IMR-90 (cell line): ENCODE data around the gene KRT79. TPM values are rescaled to one million over a fixed set of nuclear protein-coding genes. Genes with fewer than 3 reads are reported as not detected.

ENCODE experiments used
- ATAC-seq: fragments of 200-7000 bp; cut with Tn5 transposase; 2 replicates; pipeline ENCODE4 v1.9.1; 2020; ENCODE audit warnings: low read depth, mild to moderate bottlenecking, moderate library complexity
- BruUV-seq: library from RNA; stranded (reverse); fragments of 400-500 nt; replicated peaks from 2 replicates; lab custom pipeline; 2021; lab: Mats Ljungman, UMichigan
- CTCF ChIA-PET: fragments of 300-600 bp; formaldehyde crosslinking; extraction: SDS; loops from one replicate; lab custom pipeline; 2021; ENCODE audit warnings: antibody characterized with exemption; lab: Yijun Ruan, JAX
- POLR2A ChIA-PET: fragments of 300-600 bp; sonication (Branson Sonifier 250); formaldehyde crosslinking; loops from one replicate; lab custom pipeline; 2022; ENCODE audit warnings: antibody characterized with exemption; ENCODE audit not compliant: unreplicated experiment; lab: Charles Lee
- DNase-seq: peaks from one replicate; pipeline ENCODE4 v3.0.0; 2013
- H2AFZ ChIP-seq: replicated peaks from 2 replicates; pipeline ENCODE3; 2013; ENCODE audit warnings: low read length, mild to moderate bottlenecking; ENCODE audit not compliant: poor library complexity
- H2AK5ac ChIP-seq: 2 replicates; pipeline ENCODE4 v1.6.1; 2013; ENCODE audit warnings: low read depth, low read length, inconsistent platforms
- H2AK9ac ChIP-seq: replicated peaks from 2 replicates; pipeline ENCODE3; 2013; ENCODE audit warnings: mild to moderate bottlenecking, low read depth, low read length, moderate library complexity; ENCODE audit not compliant: poor library complexity
- H2BK120ac ChIP-seq: 2 replicates; pipeline ENCODE4 v1.6.1; 2013; ENCODE audit warnings: low read depth, low read length, inconsistent platforms
- H2BK15ac ChIP-seq: 3 replicates; pipeline ENCODE4 v1.6.1; 2013; ENCODE audit warnings: low read depth, low read length, inconsistent platforms
- H2BK20ac ChIP-seq: 2 replicates; pipeline ENCODE4 v1.6.1; 2013; ENCODE audit warnings: low read depth, mild to moderate bottlenecking, inconsistent platforms, low read length, moderate library complexity
- H2BK5ac ChIP-seq: 2 replicates; pipeline ENCODE4 v1.6.1; 2013; ENCODE audit warnings: mild to moderate bottlenecking, low read depth, low read length, inconsistent platforms; ENCODE audit not compliant: poor library complexity, severe bottlenecking
- H3K14ac ChIP-seq: replicated peaks from 2 replicates; pipeline ENCODE4 v1.6.1; 2013; ENCODE audit warnings: low read depth, low read length, inconsistent platforms
- H3K18ac ChIP-seq: 2 replicates; pipeline ENCODE4 v1.6.1; 2013; ENCODE audit warnings: low read depth, low read length, control low read depth
- H3K23ac ChIP-seq: 2 replicates; pipeline ENCODE4 v1.6.1; 2013; ENCODE audit warnings: low read depth, low read length, inconsistent platforms
- H3K27ac ChIP-seq: 2 replicates; pipeline ENCODE4 v1.5.1; 2013; ENCODE audit warnings: mild to moderate bottlenecking, control low read depth, low read length; ENCODE audit not compliant: insufficient read depth
- H3K27me3 ChIP-seq: 2 replicates; pipeline ENCODE4 v1.6.1; 2013; ENCODE audit warnings: low read length; ENCODE audit not compliant: control insufficient read depth, insufficient read depth
- H3K36me3 ChIP-seq: 2 replicates; pipeline ENCODE4 v1.6.1; 2013; ENCODE audit warnings: low read length, mixed read lengths; ENCODE audit not compliant: control insufficient read depth, insufficient read depth
- H3K4ac ChIP-seq: 2 replicates; pipeline ENCODE4 v1.6.1; 2013; ENCODE audit warnings: low read depth, low read length, inconsistent platforms
- H3K4me1 ChIP-seq: 2 replicates; pipeline ENCODE4 v1.6.1; 2013; ENCODE audit warnings: low read length, mixed read lengths; ENCODE audit not compliant: control insufficient read depth, insufficient read depth
- H3K4me2 ChIP-seq: 2 replicates; pipeline ENCODE4 v1.6.1; 2013; ENCODE audit warnings: low read depth, mild to moderate bottlenecking, control low read depth, low read length, moderate library complexity
- H3K4me3 ChIP-seq: 2 replicates; pipeline ENCODE4 v1.5.1; 2013; ENCODE audit warnings: low read depth, mild to moderate bottlenecking, control low read depth, low read length, moderate library complexity; ENCODE audit not compliant: insufficient read depth
- H3K56ac ChIP-seq: 2 replicates; pipeline ENCODE4 v1.6.1; 2013; ENCODE audit warnings: low read length, inconsistent platforms; ENCODE audit not compliant: insufficient read depth; ENCODE audit errors: extremely low read depth
- H3K79me1 ChIP-seq, 2 experiments: 2 replicates each; pipeline ENCODE4 v1.6.1; 2013; ENCODE audit warnings: low read length in 2 of 2, inconsistent platforms in 1 of 2, low read depth in 1 of 2
- H3K9ac ChIP-seq: 2 replicates; pipeline ENCODE4 v1.6.1; 2013; ENCODE audit warnings: low read depth, low read length, control low read depth
- H3K9me1 ChIP-seq: 2 replicates; pipeline ENCODE4 v1.6.1; 2013; ENCODE audit warnings: low read length, inconsistent platforms; ENCODE audit not compliant: insufficient read depth
- H3K9me3 ChIP-seq: 2 replicates; pipeline ENCODE4 v1.6.1; 2013; ENCODE audit warnings: low read length; ENCODE audit not compliant: control insufficient read depth, insufficient read depth
- H4K20me1 ChIP-seq: 2 replicates; pipeline ENCODE4 v1.6.1; 2013; ENCODE audit warnings: low read length, inconsistent platforms; ENCODE audit not compliant: insufficient read depth
- H4K5ac ChIP-seq: 2 replicates; pipeline ENCODE4 v1.6.1; 2013; ENCODE audit warnings: mild to moderate bottlenecking, low read depth, low read length, control low read depth
- H4K8ac ChIP-seq, 2 experiments: 2 replicates each; pipeline ENCODE4 v1.6.1; 2013; ENCODE audit warnings: low read depth in 2 of 2, low read length in 2 of 2, control low read depth in 1 of 2, inconsistent platforms in 1 of 2
- H4K91ac ChIP-seq: 2 replicates; pipeline ENCODE4 v1.6.1; 2013; ENCODE audit warnings: low read depth, low read length, inconsistent platforms; ENCODE audit not compliant: insufficient read depth
- BHLHE40 ChIP-seq: fragments of 150-350 bp; IDR thresholded peaks from 2 replicates; pipeline ENCODE4 v1.6.1; 2016; ENCODE audit warnings: mild to moderate bottlenecking, low read depth, low read length
- CEBPB ChIP-seq: IDR thresholded peaks from 2 replicates; pipeline ENCODE4 v1.6.1; 2012; ENCODE audit warnings: low read depth, low read length, improper control_type of control experiment
- CHD1 ChIP-seq: IDR thresholded peaks from 2 replicates; pipeline ENCODE4 v1.6.1; 2012; ENCODE audit warnings: low read depth, low read length, improper control_type of control experiment
- CTCF ChIP-seq: conservative IDR thresholded peaks from 2 replicates; pipeline ENCODE4 v1.5.1; 2012; ENCODE audit warnings: mild to moderate bottlenecking, low read depth, low read length, improper control_type of control experiment
- ELK1 ChIP-seq: fragments of 150-350 bp; IDR thresholded peaks from 2 replicates; pipeline ENCODE4 v1.6.1; 2016; ENCODE audit warnings: low read depth, mild to moderate bottlenecking, low read length, moderate library complexity, borderline replicate concordance
- FOS ChIP-seq: fragments of 150-350 bp; IDR thresholded peaks from 2 replicates; pipeline ENCODE4 v1.6.1; 2016; ENCODE audit warnings: low read depth, low read length
- MAFK ChIP-seq: IDR thresholded peaks from 2 replicates; pipeline ENCODE4 v1.6.1; 2012; ENCODE audit warnings: low read depth, low read length, improper control_type of control experiment
- MAZ ChIP-seq: IDR thresholded peaks from 2 replicates; pipeline ENCODE4 v1.6.1; 2012; ENCODE audit warnings: low read depth, mild to moderate bottlenecking, low read length, improper control_type of control experiment, moderate library complexity, borderline replicate concordance
- MXI1 ChIP-seq: IDR thresholded peaks from 2 replicates; pipeline ENCODE4 v1.6.1; 2012; ENCODE audit warnings: low read depth, mild to moderate bottlenecking, low read length, moderate library complexity, borderline replicate concordance
- NFE2L2 ChIP-seq: fragments of 150-350 bp; IDR thresholded peaks from 2 replicates; pipeline ENCODE4 v1.6.1; 2016; ENCODE audit warnings: low read depth, mild to moderate bottlenecking, low read length
- POLR2A ChIP-seq: IDR thresholded peaks from 2 replicates; pipeline ENCODE4 v1.6.1; 2012; ENCODE audit warnings: mild to moderate bottlenecking, low read depth, low read length
- RAD21 ChIP-seq: IDR thresholded peaks from 2 replicates; pipeline ENCODE4 v1.6.1; 2012; ENCODE audit warnings: low read length, improper control_type of control experiment
- RCOR1 ChIP-seq: IDR thresholded peaks from 2 replicates; pipeline ENCODE4 v1.6.1; 2012; ENCODE audit warnings: mild to moderate bottlenecking, low read length, improper control_type of control experiment; ENCODE audit not compliant: insufficient replicate concordance
- RFX5 ChIP-seq: IDR thresholded peaks from 2 replicates; pipeline ENCODE4 v1.8.0; 2012; ENCODE audit warnings: low read depth, mild to moderate bottlenecking, low read length, moderate library complexity
- SMC3 ChIP-seq: fragments of 150-350 bp; IDR thresholded peaks from 2 replicates; pipeline ENCODE4 v1.6.1; 2016; ENCODE audit warnings: low read depth, mild to moderate bottlenecking, antibody characterized with exemption, low read length, moderate library complexity
- USF2 ChIP-seq: fragments of 150-350 bp; IDR thresholded peaks from 2 replicates; pipeline ENCODE4 v1.6.1; 2017; ENCODE audit warnings: mild to moderate bottlenecking, antibody characterized with exemption, low read length, low read depth
- WGBS, 2 experiments: methylation state at CpG; one replicate each; pipeline versions ENCODE4 v1.1.5 to v1.1.7; 2013; ENCODE audit warnings: missing lambda C conversion rate in 2 of 2; ENCODE audit not compliant: insufficient read length in 1 of 2; ENCODE audit errors: extremely low coverage in 2 of 2; 5-methylcytosine and 5-hydroxymethylcytosine counted together
- dilution Hi-C: fragments of 300-500 bp; cut with HindIII; formaldehyde crosslinking; loops from one replicate; pipeline ENCODE4 v1.14.3; 2018; ENCODE audit warnings: low sequenced_read_pairs; ENCODE audit not compliant: unreplicated experiment
- in situ Hi-C: fragments of 300-500 bp; cut with MboI; formaldehyde crosslinking; loops from 3 replicates; pipeline ENCODE4 v1.14.3; 2019; ENCODE audit warnings: low sequenced_read_pairs, inconsistent platforms, mixed read lengths
- intact Hi-C: fragments of 100-400 bp; cut with micrococcal nuclease; formaldehyde crosslinking; loops from 2 replicates; pipeline ENCODE4 v1.10.0; 2022
- polyA plus RNA-seq, 3 experiments: library from polyadenylated mRNA; depleted of rRNA; stranded (reverse); fragments of >200 nt; gene quantifications; 2 replicates each; pipeline ENCODE4 v1.2.3, GENCODE V29; 2012; ENCODE audit warnings: low replicate concordance in 1 of 3
- total RNA-seq: library from RNA; depleted of rRNA; stranded (reverse); fragments of >200 nt; gene quantifications from 2 replicates; pipeline ENCODE4 v1.2.3, GENCODE V29; 2012

Gene KRT79
- total and polyA plus RNA-seq, 2 of the 4 experiments (the other 2 are of a cell fraction): under 0.01 to 0.24 TPM

GRCh38 chr12:52776913-52777395 lies 57.2 kb downstream of the KRT79 start, which contains the start of gene KRT76:
TSS of gene KRT76 (minus strand) at chr12:52777345. CDS start at chr12:52777291, 54 bp downstream.
- no peak for ATAC-seq
- no peak within 1 kb of the TSS for H3K4me3 ChIP-seq
- no peaks in the 10 kb centered on the region for H3K36me3 ChIP-seq
- H3K4ac ChIP-seq: no peak within 1 kb of the TSS
- no peak within 1 kb of the TSS for H2BK5ac ChIP-seq
- POLR2A ChIA-PET: no interaction called here
- no peaks in the 10 kb centered on the region for H3K79me1 ChIP-seq
- H3K9me1 ChIP-seq: no peaks in the 10 kb centered on the region
- H2AK9ac ChIP-seq: no peak within 1 kb of the TSS
- no peak within 1 kb of the TSS for H2BK15ac ChIP-seq
- H3K18ac ChIP-seq: no peak within 1 kb of the TSS
- H3K14ac ChIP-seq: no peak within 1 kb of the TSS
- CTCF ChIA-PET: no interaction called here
- BruUV-seq: no TSS peak
- WGBS, 2 experiments: no CpG with 5 or more reads among the region's 8 CpGs
- dilution Hi-C loops (no loop called here), intact Hi-C loops (no loop called here), in situ Hi-C loops (no loop called here)
- no peak within 1 kb of the TSS for H4K5ac ChIP-seq
- no peaks in the 10 kb centered on the region for H3K4me1 ChIP-seq
- H2BK120ac ChIP-seq: no peak within 1 kb of the TSS
- no peak within 1 kb of the TSS for H2AFZ ChIP-seq
- no peak within 1 kb of the TSS for H3K9ac ChIP-seq
- no peak within 1 kb of the TSS for H2AK5ac ChIP-seq
- no peak within 1 kb of the TSS for H3K23ac ChIP-seq
- no peaks in the 10 kb centered on the region for H3K9me3 ChIP-seq
- H3K56ac ChIP-seq: no peak within 1 kb of the TSS
- no peak within 1 kb of the TSS for H4K91ac ChIP-seq
- no peak within 1 kb of the TSS for H3K27ac ChIP-seq
- H2BK20ac ChIP-seq: no peak within 1 kb of the TSS
- H4K8ac ChIP-seq: no peak within 1 kb of the TSS
- no peak within 1 kb of the TSS for H3K4me2 ChIP-seq
- H4K20me1 ChIP-seq: no peaks in the 10 kb centered on the region
- DNase-seq: no peak
- TF ChIP-seq USF2 (no peak), SMC3 (no peak), ELK1 (no peak), FOS (no peak), CHD1 (no peak), CTCF (no peak), MXI1 (no peak), MAZ (no peak), RFX5 (no peak), RAD21 (no peak), POLR2A (no peak), BHLHE40 (no peak), RCOR1 (no peak), MAFK (no peak), NFE2L2 (no peak), CEBPB (no peak)
- peaks cover 33% of the 10 kb centered on the region for H3K27me3 ChIP-seq
